GM18867 (cell line): ENCODE measurements around the gene TINCR.
"Not testable (repeated sequence)": the region's sequence is repeated elsewhere in the genome, so short reads cannot be mapped to it uniquely, and the experiment has no call there.

Experiments
- ATAC-seq: cut with Tn5 transposase; IDR thresholded peaks from one replicate; pipeline ENCODE4 v1.9.1; 2021; ENCODE audit warnings: mild to moderate bottlenecking, moderate library complexity; ENCODE audit not compliant: unreplicated experiment

TINCR gene

DNA sequence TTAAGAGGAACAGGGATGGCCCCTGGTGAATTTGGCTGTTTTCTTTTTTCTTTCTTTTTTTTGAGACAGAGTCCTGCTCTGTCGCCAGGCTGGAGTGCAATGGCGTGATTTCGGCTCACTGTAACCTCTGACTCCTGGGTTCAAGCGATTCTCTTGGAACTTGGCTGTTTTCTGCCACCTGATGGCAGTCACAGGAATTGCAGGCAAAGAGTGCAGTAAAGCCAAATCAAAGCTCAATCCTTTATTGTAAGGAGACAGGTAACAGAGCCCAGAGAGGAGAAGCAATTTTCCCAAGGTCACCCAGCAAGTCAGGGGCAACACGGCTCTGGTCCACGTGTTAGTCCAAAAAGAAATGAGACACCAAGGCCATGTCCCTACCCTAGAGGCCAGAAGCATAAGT lies 6.2 kb downstream of the TINCR start:
- no peak for ATAC-seq

DNA sequence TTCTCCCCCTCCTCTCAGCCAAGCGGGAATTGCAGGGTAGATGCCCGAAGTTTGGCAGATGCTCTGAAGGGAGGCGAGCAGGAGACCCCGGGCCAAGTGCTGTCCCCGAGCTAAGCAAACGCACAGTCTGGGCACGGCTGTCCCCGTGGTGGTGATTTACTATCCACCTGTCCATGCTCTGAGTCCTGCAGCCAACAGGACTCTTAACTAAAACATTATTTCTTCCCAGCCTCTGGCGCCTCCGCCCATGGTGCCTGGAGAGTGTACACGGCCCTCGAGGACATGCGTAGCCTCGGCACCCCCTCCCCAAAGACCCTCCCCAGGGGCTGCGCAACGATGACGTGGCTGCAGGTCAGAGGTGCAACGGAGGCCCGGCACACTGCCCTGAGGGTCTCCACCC lies 7.6 kb downstream of the TINCR start:
- ATAC-seq, result no peak

DNA sequence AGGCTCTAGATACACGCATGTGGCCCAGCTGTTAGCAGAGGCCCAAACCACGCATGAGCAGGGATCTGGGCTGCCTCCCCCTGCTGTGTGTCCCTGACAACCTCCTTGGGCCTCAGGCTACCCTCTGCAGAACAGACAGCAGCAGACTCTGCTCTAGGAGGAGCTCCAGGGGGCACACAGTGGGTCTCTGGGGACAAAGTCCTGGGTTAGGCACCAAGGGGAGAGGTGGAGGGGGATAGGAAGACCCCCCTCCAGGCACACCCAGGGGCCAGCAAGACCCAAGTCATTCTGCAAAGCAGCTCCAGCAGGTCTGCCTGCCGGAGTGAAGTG lies 8.0 kb downstream of the TINCR start:
- ATAC-seq, result no peak

DNA sequence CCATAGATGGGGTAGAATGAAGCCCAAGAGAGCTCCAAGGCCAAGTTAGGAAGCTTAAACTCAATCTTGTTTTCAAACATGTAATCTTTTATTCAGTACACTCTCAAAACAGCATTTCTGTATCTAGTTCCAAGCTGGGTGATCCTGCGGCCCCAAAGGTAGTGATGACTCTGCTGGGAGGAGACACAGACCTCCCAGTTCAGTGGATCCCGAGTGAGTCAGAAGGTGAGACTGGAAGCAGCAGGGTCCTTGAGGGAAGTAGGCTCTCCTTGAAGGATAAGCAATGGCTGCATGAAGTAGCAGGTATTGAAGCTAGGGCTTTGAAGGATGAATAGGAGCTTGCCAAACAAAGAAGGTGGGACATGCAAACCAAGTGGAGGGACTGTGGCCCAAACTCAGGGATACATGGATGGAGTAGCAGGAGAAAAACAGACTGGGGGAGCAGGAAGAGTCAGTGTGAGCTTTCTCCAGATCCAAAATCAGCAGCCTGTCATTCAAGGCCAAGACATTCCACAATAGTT lies 9.6 kb downstream of the TINCR start:
- no peak for ATAC-seq

DNA sequence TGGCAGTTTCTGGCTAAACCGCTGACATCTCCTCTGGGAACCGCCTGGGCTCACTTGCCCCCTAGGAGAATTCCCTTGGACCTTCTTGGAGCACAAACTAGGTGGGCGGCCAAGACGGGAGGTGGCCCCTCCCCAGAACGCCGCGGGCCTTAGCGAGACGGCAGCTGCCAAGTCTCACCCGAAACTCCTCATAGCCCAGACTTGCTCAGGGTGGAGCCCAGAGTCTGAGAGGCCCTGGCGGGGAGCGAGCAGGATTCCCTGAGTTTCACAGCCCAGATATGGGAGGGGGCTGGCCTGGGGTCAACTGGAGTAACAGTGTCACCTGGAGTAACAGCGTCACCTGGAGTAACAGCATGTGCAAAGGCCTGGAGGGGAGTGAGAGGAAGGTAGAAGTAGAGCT lies 10.1 kb downstream of the TINCR start:
- no peak for ATAC-seq

DNA sequence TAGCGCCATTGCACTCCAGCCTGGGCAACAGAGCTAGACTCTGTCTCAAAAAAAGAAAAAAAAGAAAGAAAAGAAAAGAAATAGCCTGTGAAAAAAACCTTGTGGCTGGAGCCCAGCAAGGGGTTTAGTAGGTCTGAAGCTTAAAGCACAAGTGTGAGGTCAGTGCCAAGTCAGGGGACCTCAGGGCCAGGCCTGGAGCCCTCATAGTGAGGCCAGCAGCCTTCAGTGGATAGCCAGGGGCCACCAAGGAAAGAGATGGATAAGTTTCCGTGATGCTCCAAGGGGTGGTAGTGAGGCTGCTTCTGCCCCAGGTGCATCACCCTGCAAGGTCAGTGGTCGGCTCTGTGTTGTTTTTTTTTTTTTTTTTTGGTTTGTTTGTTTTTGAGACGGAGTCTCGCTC lies 12.9 kb downstream of the TINCR start:
- ATAC-seq, result no peak

DNA sequence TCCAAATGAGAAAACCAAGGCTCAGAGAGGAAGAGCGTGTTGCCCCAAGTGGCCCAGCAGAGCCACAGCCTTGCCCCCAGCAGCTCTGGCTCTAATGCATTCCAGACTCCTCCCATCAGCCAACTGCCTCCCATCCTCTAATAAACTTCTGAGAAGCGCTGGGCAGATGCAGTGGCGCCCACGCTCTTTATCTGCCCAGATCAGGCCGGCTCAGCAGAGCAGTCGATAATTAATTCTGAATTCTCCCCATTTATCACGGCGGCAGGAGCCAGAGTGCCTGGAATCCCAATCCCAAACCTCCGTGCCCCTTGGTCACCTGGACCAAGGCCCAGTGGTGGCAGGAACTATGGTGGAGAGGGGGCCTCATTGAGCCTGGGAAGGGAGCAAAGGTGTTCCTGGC lies 13.9 kb downstream of the TINCR start:
- ATAC-seq, result no peak

DNA sequence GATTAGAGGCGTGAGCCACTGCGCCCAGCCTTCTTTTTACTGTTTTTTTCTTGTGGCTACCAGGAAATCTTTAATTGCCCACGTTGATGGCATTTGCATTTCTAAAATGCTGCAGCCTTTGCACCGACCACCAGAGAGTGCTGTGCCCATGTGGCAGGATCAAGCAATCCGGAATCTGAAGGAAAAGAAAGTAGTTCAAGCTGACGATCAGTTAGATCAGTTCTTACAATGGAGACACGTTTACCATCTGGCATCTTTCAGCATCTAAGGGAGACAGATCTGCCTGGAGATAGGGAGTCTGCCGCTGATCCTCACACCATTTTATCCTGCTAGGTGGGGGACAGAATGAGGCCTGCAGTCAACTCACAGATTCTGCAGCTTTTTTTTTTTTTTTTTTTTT lies 19.9 kb downstream of the TINCR start:
- no peak for ATAC-seq

DNA sequence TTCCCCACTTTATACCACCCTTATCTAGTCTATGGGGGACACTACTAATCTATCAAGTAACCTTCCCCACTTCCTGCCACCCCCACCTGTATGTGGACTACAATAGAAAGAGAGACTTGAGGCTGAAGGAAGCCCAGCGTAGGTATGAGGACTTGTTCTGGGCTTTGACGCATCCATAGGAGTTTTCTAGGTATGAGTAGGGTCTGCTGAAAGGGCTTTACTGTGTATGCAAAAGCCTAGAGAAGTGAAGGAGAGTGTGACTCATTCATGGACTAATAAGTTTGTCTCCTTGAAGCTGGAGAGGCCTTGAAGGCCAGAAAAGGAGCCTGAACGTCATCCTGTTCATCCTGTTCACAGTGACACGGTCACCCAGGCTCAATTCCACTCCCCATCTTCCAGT lies 21.8 kb downstream of the TINCR start:
- ATAC-seq, result no peak

DNA sequence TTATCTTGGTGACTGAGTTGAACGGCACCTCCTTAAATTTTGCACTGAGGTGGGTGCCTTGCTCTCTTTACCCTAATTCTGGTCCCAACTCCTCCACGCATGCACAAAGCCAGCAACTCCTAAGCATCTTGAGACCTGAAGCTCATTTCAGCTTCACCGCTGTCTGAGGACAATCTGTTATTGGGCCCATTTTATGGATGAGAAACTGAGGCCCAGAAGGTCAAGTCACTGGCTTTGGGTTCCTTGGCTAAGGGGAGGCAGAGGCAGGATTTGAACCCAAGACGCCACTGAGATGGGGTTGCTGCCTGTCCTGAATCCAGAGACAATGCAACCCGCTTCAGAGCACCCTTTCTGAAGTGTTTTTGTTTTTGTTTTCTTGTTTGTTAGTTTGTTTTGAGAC lies 22.7 kb downstream of the TINCR start:
- ATAC-seq, result no peak

DNA sequence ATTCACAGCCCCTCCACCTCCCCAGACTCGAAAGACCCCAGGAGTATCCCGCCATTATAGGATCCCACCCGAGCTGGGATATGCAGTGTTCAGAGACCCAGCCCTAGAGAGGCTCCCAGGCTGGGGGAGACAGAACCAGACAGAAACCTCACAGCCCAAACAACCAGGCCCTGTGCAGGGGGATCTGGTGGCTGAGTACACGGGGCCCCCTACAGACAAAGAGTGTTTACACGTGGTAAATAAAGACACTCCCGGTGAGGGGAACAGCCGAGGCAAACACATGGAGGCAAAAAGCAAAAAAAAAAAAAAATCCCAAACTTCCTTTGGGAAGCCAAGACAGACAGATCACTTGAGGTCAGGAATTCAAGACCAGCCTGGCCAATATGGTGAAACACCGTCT lies 25.1 kb downstream of the TINCR start:
- ATAC-seq, result no peak

DNA sequence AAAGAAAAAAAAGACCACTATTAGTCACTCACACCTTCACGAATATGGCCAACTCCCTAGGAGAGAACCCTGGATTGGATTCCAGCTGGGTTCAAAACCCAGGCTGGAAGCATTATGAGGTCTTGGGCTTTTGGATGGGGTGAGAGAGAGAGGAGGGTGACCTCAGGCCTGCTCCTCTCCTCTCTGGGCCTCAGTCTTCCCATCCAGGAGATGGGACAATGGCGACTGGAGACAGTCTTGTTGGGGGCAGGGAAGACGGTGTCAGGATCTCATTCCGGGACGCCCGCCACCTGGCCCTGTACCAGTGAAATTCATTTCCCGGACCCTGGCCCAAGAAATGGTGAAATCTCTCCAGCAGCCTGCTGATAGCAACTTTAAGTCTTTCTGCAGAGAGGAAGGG lies 26.3 kb downstream of the TINCR start:
- no peak for ATAC-seq

DNA sequence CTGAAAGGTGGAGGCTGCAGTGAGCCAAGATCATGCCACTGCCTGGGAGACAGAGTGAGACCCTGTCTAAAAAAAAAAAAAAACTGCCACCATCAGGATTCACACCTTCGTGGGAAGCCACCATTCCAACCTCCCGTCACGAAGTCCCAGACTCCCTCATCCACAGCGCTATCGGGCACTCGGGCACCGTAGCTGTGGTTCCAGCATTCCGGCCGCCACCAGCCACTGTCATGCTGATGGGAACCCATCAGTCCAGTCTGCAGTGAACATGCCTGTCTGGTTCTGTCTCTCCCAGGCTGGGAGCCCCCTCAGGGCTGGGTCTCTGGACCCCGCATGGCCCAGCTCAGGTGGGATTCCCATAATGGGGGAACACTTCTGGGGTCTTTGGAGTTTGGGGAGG lies 27.5 kb downstream of the TINCR start:
- no peak for ATAC-seq

DNA sequence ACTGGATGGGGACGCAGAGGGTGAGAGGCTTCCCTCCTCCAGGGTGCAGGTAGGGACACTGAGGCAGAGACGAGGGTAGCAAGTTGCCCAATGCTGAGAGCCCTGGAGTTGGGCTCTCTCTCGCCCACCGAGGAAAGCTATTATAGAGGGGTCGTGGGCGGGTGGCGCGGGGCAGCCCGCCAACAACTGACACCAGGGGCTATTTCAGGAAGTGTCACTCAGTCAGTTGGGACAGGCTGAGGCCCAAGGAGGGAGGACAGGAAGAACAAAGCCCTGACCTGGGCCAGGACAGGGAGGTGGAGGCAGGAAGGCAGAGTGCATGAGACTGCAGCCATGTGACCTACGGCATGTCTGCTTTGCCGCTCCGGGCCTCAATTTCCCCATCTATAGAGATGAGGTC lies 29.9 kb downstream of the TINCR start:
- ATAC-seq, result no peak

DNA sequence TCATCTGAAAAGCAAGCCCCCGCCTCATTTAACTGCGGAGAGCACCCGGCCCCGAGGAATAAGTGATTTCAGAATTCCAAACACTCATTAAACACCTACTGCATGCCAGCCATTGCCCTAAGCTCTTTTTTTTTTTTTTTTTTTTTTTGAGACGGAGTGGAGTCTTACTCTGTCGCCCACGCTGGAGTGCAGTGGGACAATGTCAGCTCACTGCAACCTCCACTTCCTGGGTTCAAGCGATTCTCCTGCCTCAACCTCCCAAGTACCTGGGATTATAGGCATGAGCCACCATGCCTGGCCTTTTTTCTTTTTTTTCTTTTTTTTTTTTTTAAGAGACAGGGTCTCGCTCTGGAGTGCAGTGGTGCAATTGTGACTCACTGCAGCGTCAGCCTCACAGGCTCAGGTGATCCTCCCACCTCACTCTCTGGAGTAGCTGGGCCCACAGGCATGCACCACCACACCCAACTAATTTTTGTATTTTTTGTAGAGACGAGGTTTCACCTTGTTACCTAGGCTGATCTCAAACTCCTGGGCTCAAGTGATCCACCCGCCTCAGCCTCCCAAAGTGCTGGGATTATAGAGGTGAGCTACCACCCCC lies 30.7 kb downstream of the TINCR start:
- ATAC-seq, result not testable (repeated sequence)

DNA sequence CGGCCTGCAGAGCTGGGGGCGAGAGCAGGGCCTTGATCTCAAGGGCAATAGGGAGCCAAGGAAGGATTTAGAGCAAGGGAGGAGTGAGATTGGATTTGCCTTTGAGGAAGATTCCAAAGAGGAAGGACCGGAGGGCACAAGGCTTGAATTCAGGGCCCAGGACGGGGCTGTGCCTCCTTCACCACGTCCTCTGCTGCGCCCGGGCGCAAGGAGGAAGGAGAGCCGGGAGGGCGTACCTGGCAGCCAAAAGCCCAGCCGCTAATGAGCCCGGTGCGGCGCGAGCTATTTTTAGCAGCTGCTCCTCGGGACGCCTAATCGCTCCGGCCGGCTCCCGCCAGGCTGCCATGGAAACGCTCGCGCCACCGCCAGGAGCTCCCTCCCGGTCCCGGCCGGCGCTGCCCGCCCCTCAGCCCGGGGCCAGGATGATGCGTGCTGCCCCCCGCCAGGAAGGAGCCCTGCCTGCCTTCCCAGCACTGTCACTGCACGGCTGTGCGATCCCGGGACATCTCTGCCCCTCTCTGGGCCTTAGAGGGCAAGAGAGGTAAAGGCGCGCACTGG lies 31.3 kb downstream of the TINCR start:
- no peak for ATAC-seq

DNA sequence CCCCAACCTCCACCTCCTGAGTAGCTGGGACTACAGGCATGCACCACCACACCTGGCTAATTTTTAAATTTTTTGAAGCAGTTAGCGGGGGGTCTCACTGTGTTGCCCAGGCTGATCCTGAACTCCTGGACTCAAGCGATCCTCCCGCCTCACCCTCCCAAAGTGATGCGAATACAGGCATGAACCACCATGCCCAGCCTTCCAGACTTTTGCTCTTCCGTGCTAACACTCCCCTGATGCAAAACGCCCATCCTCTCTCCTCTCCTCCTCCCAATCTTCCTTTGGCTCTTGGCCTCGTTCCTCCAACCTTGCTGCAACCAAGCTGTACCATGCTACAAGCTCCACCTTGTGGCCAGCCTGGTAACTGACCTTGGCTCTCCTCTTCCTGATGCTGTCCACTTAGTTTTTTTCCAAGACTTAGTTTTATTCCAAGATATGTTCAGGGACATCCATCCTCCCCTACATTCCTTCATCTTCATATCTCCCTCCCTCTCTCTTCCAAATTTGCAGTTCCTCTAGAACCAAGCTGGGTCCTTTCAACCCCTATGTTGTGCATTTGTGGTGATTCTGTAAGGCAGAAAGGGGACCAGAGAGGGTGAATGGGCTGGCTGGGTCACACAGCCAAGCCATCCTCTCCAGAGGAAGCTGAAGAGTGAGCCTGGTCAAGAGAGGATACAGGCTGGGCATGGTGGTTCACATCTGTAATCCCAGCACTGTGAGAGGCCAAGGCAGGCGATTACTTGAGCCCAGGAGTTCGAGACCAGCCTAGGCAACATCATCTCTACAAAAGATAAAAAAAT lies 32.8 kb downstream of the TINCR start:
- ATAC-seq, result no peak

DNA sequence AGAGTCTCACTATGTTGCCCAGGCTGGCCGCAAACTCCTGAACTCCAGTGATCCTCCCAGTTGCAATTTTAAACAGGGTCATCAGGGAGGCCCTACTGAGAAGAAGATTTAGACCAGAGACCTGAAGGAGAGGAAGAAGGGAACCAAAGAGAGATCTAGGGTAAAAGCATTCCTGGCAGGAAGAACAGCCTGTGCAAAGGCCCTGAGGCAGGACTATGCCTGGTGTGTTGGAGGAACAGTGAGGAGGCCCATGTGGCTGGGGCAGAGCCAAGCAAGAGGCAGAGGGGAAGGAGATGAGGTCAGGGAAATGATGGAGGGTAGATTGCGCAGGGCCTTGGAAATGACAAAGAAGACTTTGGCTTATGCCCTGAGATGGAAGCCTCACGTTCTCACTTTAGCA lies 34.5 kb downstream of the TINCR start:
- ATAC-seq, result no peak

DNA sequence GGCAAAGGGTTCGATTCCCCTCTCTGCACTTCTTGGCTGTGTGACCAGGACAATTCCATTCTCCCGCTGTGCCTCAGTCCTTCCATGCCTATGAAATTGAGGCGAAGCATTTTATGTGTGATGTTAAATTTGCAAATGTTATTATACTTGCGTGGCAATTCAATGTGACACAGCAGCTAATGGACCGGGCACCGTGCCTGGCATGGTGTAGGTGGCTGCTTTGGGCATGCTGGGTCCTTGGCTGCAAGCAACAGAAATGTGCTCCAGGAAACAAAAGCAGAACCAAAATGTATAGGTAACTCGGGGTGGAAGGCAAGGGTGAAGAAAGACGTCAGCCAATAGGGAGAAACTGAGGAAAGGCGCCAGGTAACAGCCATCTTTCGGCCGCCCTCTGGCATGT lies 37.1 kb downstream of the TINCR start:
- no peak for ATAC-seq

DNA sequence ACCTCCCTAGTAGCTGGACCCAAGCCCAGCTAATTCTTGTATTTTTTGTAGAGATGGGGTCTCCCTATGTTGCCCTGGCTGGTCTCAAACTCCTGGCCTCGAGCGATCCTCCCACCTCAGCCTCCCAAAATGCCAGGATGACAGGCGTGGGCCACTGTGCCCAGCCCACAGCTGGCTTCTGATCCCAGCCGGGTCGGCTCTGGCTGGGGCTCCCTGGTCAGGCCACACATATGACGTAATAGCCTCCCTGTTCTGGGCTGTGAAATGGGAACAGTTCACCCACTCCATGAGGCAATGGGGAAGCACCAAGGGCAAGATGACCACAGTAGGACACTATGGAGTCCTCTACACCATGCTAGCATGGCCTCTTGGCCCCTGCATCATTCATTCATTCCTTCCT lies 41.1 kb downstream of the TINCR start:
- ATAC-seq, result no peak

DNA sequence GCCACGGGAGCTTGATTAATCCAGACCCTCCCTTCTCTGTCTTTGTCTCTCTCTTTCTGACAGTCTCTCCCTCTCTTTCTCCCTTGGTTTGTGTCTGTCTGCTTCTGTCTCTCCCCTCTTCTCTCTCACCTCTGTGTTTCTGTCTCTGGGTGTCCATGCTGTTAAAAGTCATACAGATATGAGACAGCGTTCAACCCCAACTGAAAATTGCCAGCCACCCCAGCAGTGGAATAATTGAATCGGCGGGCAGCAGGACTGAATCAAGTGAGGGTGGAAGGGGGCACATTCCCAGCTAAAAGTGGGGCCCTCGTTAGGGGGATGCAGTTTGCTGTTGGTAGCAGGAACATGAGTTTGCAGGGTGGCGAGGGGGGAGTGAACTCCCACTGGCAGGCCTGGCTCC lies 43.7 kb downstream of the TINCR start:
- no peak for ATAC-seq

DNA sequence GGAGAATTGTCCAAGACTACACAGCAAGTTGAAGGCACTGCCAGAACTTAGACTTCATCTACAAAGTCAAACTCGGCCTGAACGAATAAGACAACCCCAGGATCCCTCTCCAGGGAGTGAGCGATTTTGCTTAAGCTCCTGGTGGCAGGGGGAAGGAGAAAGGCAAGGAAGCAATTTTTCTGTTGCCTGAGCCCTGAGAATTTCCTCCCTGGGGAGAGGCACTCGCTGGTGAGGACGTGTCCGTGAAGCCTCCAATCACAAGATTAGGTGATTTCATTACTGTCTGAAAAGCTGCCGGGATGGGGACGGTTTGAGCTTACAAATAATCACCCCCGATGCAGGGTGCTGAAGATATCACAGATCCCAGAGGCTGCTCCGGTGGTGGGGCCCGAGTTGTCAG lies 45.6 kb downstream of the TINCR start:
- no peak for ATAC-seq

DNA sequence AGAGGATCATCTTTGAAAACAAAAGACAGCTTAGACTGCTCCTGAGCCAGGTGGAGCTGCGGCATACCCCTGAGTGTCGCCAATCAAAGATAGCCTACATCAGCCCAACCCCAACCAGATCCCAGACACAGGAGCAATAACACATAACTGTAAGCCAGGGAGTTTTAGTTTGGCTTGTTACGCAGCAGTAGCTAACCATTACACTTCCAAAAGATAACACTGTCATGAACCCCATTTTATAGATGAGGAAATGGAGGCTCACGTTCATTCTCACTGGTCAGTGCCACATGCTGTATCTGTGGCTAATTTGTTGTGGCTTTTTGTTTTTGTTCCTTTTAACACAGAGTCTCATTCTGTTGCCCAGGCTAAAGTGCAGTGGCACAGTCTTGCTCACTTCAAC lies 47.3 kb downstream of the TINCR start:
- no peak for ATAC-seq
